ENCODE data around the gene REST. TPM values are rescaled to one million over a fixed set of nuclear protein-coding genes. Genes with fewer than 3 reads are reported as not detected.

The REST gene
- total and polyA plus RNA-seq, 9 of the 15 experiments (the other 6 are each of a cell fraction or from before 2014, with no cell fraction given): 2.9 to 24.0 (median 19.2) TPM

- no peak for TF ChIP-seq NELFE (IDR thresholded peaks at IDR 0.05; ENCODE audit: insufficient read depth, insufficient read length)
- peak in 1 of 2 experiments; percentile 69 for TF ChIP-seq MAZ (CRISPR knock-in tag; conservative IDR thresholded peaks at IDR 0.05 in 1 of 2, IDR thresholded peaks at IDR 0.05 in 1 of 2)
- TF ChIP-seq DDX20 (tag; IDR thresholded peaks at IDR 0.05; ENCODE audit: low read depth): no peak
- TF ChIP-seq RBM17 (IDR thresholded peaks at IDR 0.05; ENCODE audit: borderline replicate concordance, low read depth, low read length): no peak
- no peak for TF ChIP-seq RHOXF2B (CRISPR knock-in tag; conservative IDR thresholded peaks at IDR 0.05)
- TF ChIP-seq PHB (CRISPR knock-in tag; IDR thresholded peaks at IDR 0.05): no peak
- peak; percentile 38; the same call in 1 of the 2 replicates for TF ChIP-seq SOX6 (IDR thresholded peaks at IDR 0.05)
- TF ChIP-seq HBP1 (CRISPR knock-in tag; IDR thresholded peaks at IDR 0.05): no peak
- TF ChIP-seq CBFA2T3 (IDR thresholded peaks at IDR 0.05): no peak
- TF ChIP-seq DMBX1 (CRISPR knock-in tag; IDR thresholded peaks at IDR 0.05; ENCODE audit: borderline replicate concordance): no peak
- TF ChIP-seq RBFOX2 (IDR thresholded peaks at IDR 0.05; ENCODE audit: low read depth, low read length): peak; percentile 85
- peak; percentile 60; the same call in 1 of the 2 replicates for TF ChIP-seq ZNF589 (CRISPR knock-in tag; IDR thresholded peaks at IDR 0.05; ENCODE audit: low read depth)
- no peak for TF ChIP-seq E2F8 (IDR thresholded peaks at IDR 0.05; ENCODE audit: low read depth, partially characterized antibody)
- no peak for TF ChIP-seq PPARD (CRISPR knock-in tag; IDR thresholded peaks at IDR 0.05)
- TF ChIP-seq BRD9 (IDR thresholded peaks at IDR 0.05; ENCODE audit: low read depth, partially characterized antibody): no peak
- no peak for TF ChIP-seq MED1 (CRISPR knock-in tag; IDR thresholded peaks at IDR 0.05; ENCODE audit: borderline replicate concordance)
- TF ChIP-seq PRPF4 (IDR thresholded peaks at IDR 0.05; ENCODE audit: insufficient read depth, low read depth, low read length, poor library complexity, severe bottlenecking): peak; percentile 54
- no peak for TF ChIP-seq SREBF2 (CRISPR knock-in tag; IDR thresholded peaks at IDR 0.05)
- no peak for TF ChIP-seq DLX4 (CRISPR knock-in tag; IDR thresholded peaks at IDR 0.05)
- no peak for TF ChIP-seq CHD2 (IDR thresholded peaks at IDR 0.05; ENCODE audit: low read depth, low read length)
- no peak for TF ChIP-seq FOXA3 (CRISPR knock-in tag; conservative IDR thresholded peaks at IDR 0.05 in 1 of 2, IDR thresholded peaks at IDR 0.05 in 1 of 2)
- TF ChIP-seq SP1 (CRISPR knock-in tag; IDR thresholded peaks at IDR 0.05): no peak
- TF ChIP-seq, protein P1, sequence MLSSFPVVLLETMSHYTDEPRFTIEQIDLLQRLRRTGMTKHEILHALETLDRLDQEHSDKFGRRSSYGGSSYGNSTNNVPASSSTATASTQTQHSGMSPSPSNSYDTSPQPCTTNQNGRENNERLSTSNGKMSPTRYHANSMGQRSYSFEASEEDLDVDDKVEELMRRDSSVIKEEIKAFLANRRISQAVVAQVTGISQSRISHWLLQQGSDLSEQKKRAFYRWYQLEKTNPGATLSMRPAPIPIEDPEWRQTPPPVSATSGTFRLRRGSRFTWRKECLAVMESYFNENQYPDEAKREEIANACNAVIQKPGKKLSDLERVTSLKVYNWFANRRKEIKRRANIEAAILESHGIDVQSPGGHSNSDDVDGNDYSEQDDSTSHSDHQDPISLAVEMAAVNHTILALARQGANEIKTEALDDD (IDR thresholded peaks at IDR 0.05): no peak
These were observed 746 bp downstream of the REST start (continued) for GRCh38 chr4:56908206-56909085.

Data from K562 (cell line).